H4 (cell line): ENCODE results near the gene PLCXD1. TPM values are rescaled to one million over a fixed set of nuclear protein-coding genes. Genes with fewer than 3 reads are reported as not detected.
"Not testable (repeated sequence)": the region's sequence is repeated elsewhere in the genome, so short reads cannot be mapped to it uniquely, and the experiment has no call there.

Source experiments
- DNase-seq: peaks from one replicate; pipeline ENCODE4 v3.0.0-alpha.2; 2015; ENCODE audit warnings: low spot score
- total RNA-seq: library from RNA; depleted of rRNA; stranded (reverse); fragments of >200 nt; shearing (Covaris generic); gene quantifications from 2 replicates; pipeline ENCODE4 v1.2.3, GENCODE V29; 2014

Gene PLCXD1
- total RNA-seq, 1 experiment from 2014 or later, result 7.7 TPM

DNA sequence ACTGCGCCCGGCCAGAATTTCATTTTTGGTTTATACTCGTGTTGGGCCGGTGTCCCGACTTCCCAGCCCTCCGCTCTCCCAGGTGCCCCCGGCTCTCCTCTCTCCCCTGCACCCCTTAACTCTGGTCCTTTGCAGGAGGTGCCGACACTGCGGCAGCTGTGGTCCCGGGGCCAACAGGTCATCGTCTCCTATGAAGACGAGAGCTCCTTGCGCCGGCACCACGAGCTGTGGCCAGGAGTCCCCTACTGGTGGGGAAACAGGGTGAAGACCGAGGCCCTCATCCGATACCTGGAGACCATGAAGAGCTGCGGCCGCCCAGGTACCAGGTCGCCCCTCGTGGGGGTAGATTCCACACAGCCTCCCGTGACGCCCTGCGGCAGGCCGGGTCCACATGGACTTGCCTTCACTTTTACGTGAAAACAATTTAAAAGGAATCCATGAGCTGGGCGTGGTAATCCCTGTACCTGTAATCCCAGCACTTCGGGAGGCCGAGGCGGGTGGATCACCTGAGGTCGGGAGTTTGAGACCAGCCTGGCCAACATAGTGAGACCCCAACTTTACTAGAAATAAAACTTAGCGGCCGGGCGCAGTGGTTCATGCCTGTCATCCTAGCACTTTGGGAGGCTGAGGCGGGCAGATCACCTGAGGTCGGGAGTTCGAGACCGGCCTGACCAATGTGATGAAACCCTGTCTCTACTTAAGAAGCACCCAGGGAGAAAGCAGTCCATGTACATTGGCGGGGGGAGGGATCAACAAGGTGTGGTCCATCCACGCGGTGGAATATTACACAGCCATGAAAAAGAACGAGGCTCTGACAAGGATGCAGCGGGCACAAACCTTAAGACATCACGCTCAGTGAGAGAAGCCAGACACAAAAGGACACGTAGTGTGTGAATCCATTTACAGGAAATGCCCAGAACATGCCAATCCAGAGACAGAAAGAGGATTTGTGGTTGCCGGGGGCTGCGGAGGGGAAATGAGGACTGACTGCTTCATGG lies 12.0 kb downstream of the PLCXD1 start:
- DNase-seq, result no peak

- DNase-seq, result no peak
Observed at GRCh38 chrX:295136-295535, 14.0 kb downstream of the PLCXD1 start.

DNA sequence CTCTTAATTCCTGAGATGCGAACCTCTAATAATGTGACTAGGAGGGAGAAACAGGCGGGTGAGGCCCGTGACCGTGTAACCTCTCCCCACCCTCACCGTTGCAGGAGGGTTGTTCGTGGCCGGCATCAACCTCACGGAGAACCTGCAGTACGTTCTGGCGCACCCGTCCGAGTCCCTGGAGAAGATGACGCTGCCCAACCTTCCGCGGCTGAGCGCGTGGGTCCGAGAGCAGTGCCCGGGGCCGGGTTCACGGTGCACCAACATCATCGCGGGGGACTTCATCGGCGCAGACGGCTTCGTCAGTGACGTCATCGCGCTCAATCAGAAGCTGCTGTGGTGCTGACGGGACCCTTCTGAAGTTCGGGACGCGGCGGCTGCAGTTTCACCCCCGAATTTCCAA lies 17.8 kb downstream of the PLCXD1 start:
- no peak for DNase-seq

DNA sequence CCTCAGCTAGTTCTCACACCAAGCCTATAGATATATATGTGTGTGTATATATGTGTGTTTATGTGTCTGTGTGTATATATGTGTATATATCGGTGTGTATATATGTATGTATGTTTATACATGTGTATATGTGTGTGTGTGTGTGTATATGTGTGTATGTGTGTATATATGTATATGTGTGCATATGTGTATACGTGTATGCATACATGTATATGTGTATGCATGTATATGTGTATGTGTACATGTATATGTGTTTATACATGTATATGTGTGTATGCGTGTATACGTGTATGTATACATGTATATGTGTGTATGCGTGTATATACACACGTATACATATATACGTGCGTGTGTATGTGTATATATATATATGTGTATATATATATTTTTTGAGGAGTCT lies 19.2 kb downstream of the PLCXD1 start:
- DNase-seq, result no peak

DNA sequence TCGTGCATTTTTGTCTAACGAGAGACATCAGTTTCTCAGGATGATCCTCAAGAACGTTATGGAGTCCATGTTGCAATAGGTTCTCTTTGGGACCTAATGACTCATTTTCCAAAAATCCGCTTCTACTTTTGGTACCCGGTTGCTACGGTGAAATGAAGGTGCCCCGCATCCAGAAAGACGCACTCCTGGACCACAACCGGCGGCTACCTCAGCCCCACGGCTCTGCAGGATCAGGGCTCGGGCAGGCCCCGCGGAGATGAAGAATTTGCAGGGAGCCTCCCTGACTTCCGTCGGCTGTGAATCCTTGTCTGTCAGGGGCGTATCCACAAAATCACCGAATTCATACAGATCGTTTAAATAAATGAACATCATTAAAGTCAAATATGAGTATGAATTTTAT lies 21.8 kb downstream of the PLCXD1 start:
- DNase-seq, result no peak

- DNase-seq, result not testable (repeated sequence)
Observed at GRCh38 chrX:305781-306613, 24.8 kb downstream of the PLCXD1 start.

GRCh38 chrX:306614-307251 lies 25.6 kb downstream of the PLCXD1 start:
- not testable (repeated sequence) for DNase-seq

DNA sequence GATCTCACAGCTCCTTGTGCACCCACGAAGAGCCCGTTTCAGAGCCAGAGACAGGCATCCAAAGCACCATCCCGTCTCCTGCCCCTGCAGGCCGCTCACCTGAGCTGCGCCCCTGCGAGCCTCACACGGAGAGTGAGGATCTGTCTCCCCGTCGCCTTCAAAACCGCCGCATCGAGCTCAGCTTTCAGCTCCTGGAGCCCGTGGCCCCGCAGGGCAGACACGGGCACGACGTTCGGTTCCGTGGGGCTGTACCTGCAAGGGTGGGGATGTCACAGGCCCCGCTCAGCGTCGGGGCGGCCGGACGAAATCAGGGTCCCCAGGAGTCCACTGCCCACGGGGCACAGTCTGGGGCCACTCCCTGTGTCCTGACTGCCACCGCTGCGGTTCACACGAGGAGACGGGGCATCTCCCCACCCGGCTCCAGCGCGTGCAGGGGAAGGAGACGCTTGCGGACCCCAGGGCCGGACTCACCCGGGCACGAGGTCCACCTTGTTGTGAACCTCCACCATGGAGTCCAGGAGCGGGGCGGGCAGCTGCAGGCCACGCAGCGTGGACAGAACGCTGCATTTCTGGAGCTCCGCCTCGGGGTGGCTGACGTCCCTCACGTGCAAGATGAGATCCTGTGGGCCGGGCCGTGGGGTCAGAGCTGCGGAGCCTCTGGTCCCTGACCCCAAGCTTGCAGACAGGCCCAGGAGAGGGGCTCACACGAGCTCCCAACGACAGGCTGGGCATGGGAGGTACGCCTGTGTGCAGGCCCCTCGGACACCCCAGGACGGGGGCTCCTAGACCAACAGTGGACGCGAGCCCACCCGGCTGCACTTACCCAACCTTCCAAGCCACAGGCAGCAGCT lies 26.3 kb downstream of the PLCXD1 start:
- no peak for DNase-seq

GRCh38 chrX:308821-309520 lies 27.8 kb downstream of the PLCXD1 start:
- no peak for DNase-seq

- no peak for DNase-seq
Observed at GRCh38 chrX:310621-311155, 29.5 kb downstream of the PLCXD1 start.

DNA sequence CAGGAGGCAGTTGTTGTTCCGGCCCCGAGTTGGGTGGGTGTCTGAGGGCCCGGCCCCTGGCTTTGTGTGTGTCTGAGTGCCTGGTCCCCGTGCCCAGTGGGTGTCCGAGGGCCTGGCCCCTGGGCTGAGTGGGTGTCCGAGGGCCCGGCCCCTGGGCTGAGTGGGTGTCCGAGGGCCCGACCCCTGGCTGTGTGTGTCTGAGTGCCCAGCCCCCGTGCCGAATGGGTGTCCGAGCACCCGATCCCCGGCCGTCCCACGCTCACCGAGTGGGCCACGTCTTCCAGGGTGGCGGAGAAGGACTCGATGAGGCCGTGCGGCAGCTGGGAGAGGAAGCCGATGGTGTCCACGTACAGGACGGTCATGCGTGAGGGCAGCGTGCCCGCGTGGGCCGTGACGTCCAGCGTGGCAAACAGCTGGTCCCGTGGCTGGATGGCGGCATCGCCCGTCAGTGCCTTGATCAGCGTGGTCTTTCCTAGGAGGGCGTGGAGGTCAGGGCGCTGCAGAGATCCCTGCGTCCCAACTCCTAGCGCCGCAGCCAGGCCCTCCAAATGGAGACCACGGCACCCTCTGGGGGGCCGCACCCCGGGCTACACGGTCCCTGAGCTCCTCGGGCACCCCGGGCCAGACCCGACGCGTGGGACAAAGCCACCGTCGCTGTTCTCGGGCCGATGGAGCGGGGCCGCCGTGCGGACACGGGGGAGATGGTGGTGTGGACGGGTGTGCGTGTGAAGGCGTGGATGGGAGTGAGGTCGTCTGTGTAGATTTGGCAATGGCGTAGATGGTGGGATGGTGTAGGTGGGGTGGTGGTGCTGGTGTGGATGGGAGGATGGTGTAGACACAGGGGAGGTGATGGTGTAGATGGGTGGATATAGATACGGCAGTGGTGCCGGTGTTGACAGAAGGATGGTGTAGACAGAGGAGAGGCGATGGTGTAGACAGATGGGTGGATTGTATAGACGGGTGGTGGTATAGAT lies 30.3 kb downstream of the PLCXD1 start:
- DNase-seq, result no peak

DNA sequence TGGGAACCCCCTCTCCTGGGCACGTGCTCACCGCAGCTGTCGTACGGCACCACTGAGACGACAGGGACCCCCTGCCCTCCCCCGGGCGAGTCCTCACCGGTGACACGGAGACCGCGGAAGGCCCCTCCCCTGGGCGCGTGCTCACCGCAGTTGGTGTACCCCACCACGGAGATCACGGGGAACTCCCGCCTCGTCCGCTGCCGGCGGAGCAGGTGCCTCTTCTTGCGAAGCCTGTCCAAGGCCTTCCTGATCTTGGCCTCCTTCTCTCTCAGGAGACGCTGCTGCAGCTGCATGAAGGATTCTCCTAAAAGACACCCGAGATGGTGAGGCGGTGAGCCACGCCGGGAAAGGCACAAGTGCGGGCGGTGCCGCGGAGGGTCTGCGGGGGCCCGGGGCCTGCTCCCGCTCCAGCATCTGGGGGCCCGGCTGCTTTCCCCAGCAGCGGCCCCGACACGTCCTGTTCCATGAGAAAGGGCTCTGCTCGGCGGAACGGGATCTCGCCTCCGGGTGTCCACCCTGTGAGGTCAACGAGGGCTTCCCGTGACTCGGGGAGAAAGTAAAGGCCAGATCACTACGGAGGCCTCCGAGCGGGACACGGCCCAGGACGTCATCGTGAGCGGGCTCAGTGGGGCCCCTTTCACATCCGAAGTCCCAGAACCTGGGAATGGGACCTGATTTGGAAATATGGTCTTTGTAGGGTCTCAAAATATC lies 31.6 kb downstream of the PLCXD1 start:
- no peak for DNase-seq

GRCh38 chrX:313546-313945 lies 32.4 kb downstream of the PLCXD1 start:
- DNase-seq, result no peak

DNA sequence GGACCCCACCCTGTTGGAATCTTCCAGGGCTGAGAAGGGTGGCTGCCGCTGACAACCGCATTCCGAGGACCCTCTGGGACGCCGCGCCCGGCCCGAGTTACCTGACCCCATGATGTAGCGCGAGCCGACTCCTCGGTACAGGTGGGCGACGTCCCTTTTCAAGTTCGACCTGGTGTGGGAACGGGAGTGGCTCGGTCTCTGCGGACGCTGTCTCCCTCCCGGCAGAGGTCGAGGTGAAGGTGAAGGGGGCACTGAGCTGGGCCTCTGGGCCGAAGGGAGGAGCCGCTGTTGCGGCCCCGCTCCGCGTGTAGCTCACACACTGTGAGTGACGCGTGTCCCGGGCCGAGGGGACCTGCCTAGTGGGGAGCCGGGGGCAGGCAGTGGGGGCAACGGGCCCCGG lies 32.9 kb downstream of the PLCXD1 start:
- DNase-seq, result no peak

GRCh38 chrX:314781-315595 lies 33.8 kb downstream of the PLCXD1 start:
- no peak for DNase-seq

- DNase-seq, result no peak
Observed at GRCh38 chrX:316351-317325, 35.5 kb downstream of the PLCXD1 start.
